Activated naive CD8-positive, alpha-beta T cell treated with anti-CD3 and anti-CD28 coated beads for 36 hours (primary cell): ENCODE measurements around the gene ATOH7. TPM values are rescaled to one million over a fixed set of nuclear protein-coding genes. Genes with fewer than 3 reads are reported as not detected.
"Not testable (repeated sequence)": the region's sequence is repeated elsewhere in the genome, so short reads cannot be mapped to it uniquely, and the experiment has no call there.

ENCODE experiments used
- DNase-seq: peaks from one replicate; pipeline ENCODE4 v3.0.0; 2021
- H3K27ac Mint-ChIP-seq: one replicate; pipeline ENCODE4 v1.8.0; 2022; ENCODE audit warnings: mild to moderate bottlenecking, moderate library complexity, mixed read lengths
- H3K27me3 Mint-ChIP-seq: one replicate; pipeline ENCODE4 v1.8.0; 2022; ENCODE audit warnings: mild to moderate bottlenecking, mixed read lengths
- H3K36me3 Mint-ChIP-seq: one replicate; pipeline ENCODE4 v1.8.0; 2021; ENCODE audit warnings: mild to moderate bottlenecking, mixed read lengths
- H3K4me1 Mint-ChIP-seq: one replicate; pipeline ENCODE4 v1.8.0; 2021; ENCODE audit warnings: mixed read lengths
- H3K4me3 Mint-ChIP-seq: one replicate; pipeline ENCODE4 v1.8.0; 2022; ENCODE audit warnings: mild to moderate bottlenecking, moderate library complexity, mixed read lengths
- H3K9me3 Mint-ChIP-seq: one replicate; pipeline ENCODE4 v1.8.0; 2022; ENCODE audit warnings: mixed read lengths
- total RNA-seq, 2 experiments: library from RNA; stranded (reverse); gene quantifications; one replicate each; pipeline ENCODE4 v1.2.3, GENCODE V29; 2021

ATOH7 gene
- total RNA-seq, 2 experiments from 2014 or later: not detected

- Mint-ChIP-seq H3K4me3 (no peak overlapping the region), H3K36me3 (no peaks in the 10 kb centered on the region), H3K4me1 (no peaks in the 10 kb centered on the region), H3K27me3 (no peaks in the 10 kb centered on the region), H3K27ac (no peak overlapping the region), H3K9me3 (no peaks in the 10 kb centered on the region)
- DNase-seq: no peak
Observed at GRCh38 chr10:68218786-68219185, 13.1 kb downstream of the ATOH7 start.

GRCh38 chr10:68212721-68213352, 19.1 kb downstream of the ATOH7 start:
- Mint-ChIP-seq H3K27me3 (peaks cover 10% of the 10 kb centered on the region), H3K36me3 (no peaks in the 10 kb centered on the region), H3K27ac (no peak overlapping the region), H3K4me3 (no peak overlapping the region), H3K4me1 (no peaks in the 10 kb centered on the region), H3K9me3 (no peaks in the 10 kb centered on the region)
- DNase-seq: no peak

- H3K4me3 Mint-ChIP-seq: no peak overlapping the region
- H3K27me3 Mint-ChIP-seq: peaks cover 10% of the 10 kb centered on the region
- no peaks in the 10 kb centered on the region for H3K4me1 Mint-ChIP-seq
- DNase-seq: no peak
- no peaks in the 10 kb centered on the region for H3K36me3 Mint-ChIP-seq
- no peak overlapping the region for H3K27ac Mint-ChIP-seq
- H3K9me3 Mint-ChIP-seq: no peaks in the 10 kb centered on the region
Observed at GRCh38 chr10:68211669-68212068, 20.2 kb downstream of the ATOH7 start.

GRCh38 chr10:68208424-68209042, 23.4 kb downstream of the ATOH7 start:
- no peaks in the 10 kb centered on the region for H3K4me1 Mint-ChIP-seq
- H3K9me3 Mint-ChIP-seq: no peaks in the 10 kb centered on the region
- no peak overlapping the region for H3K27ac Mint-ChIP-seq
- DNase-seq: peak; percentile 4
- H3K36me3 Mint-ChIP-seq: no peaks in the 10 kb centered on the region
- peaks cover 15% of the 10 kb centered on the region for H3K27me3 Mint-ChIP-seq
- H3K4me3 Mint-ChIP-seq: no peak overlapping the region

GRCh38 chr10:68202960-68203353, 29.0 kb downstream of the ATOH7 start:
- Mint-ChIP-seq H3K4me1 (no peaks in the 10 kb centered on the region), H3K36me3 (no peaks in the 10 kb centered on the region), H3K9me3 (no peaks in the 10 kb centered on the region), H3K27me3 (peaks cover 46% of the 10 kb centered on the region), H3K27ac (no peak overlapping the region), H3K4me3 (no peak overlapping the region)
- DNase-seq: no peak

- Mint-ChIP-seq H3K9me3 (no peaks in the 10 kb centered on the region), H3K27me3 (peaks cover 49% of the 10 kb centered on the region), H3K27ac (no peak overlapping the region), H3K36me3 (no peaks in the 10 kb centered on the region), H3K4me1 (no peaks in the 10 kb centered on the region), H3K4me3 (no peak overlapping the region)
- DNase-seq: no peak
Observed at GRCh38 chr10:68196701-68197100, 35.2 kb downstream of the ATOH7 start.

GRCh38 chr10:68195776-68196175, 36.1 kb downstream of the ATOH7 start:
- H3K4me3 Mint-ChIP-seq, DNase-seq, H3K27ac Mint-ChIP-seq, H3K36me3 Mint-ChIP-seq, H3K4me1 Mint-ChIP-seq, H3K9me3 Mint-ChIP-seq: not testable (repeated sequence)
- peaks cover 46% of the 10 kb centered on the region for H3K27me3 Mint-ChIP-seq

- Mint-ChIP-seq H3K27ac (no peak overlapping the region), H3K4me1 (no peaks in the 10 kb centered on the region), H3K4me3 (no peak overlapping the region), H3K36me3 (no peaks in the 10 kb centered on the region), H3K9me3 (no peaks in the 10 kb centered on the region), H3K27me3 (peaks cover 36% of the 10 kb centered on the region)
- DNase-seq: no peak
Observed at GRCh38 chr10:68194290-68194689, 37.6 kb downstream of the ATOH7 start.

- Mint-ChIP-seq H3K36me3 (no peaks in the 10 kb centered on the region), H3K27ac (no peak overlapping the region)
Observed at GRCh38 chr10:68192113-68192512, 39.8 kb downstream of the ATOH7 start.

GRCh38 chr10:68188835-68189234, 43.1 kb downstream of the ATOH7 start:
- Mint-ChIP-seq H3K4me1 (no peaks in the 10 kb centered on the region), H3K36me3 (no peaks in the 10 kb centered on the region), H3K4me3 (no peak overlapping the region), H3K27me3 (peaks cover 47% of the 10 kb centered on the region), H3K9me3 (no peaks in the 10 kb centered on the region), H3K27ac (no peak overlapping the region)
- no peak for DNase-seq

More at GRCh38 chr10:68192113-68192512, 39.8 kb downstream of the ATOH7 start:
- Mint-ChIP-seq H3K4me3 (no peak overlapping the region), H3K27me3 (peaks cover 33% of the 10 kb centered on the region), H3K4me1 (no peaks in the 10 kb centered on the region), H3K9me3 (no peaks in the 10 kb centered on the region)
- no peak for DNase-seq

GRCh38 chr10:68185085-68185484, 46.8 kb downstream of the ATOH7 start:
- no peak for DNase-seq
- Mint-ChIP-seq H3K36me3 (no peaks in the 10 kb centered on the region), H3K4me1 (no peaks in the 10 kb centered on the region), H3K4me3 (no peak overlapping the region), H3K27ac (no peak overlapping the region), H3K27me3 (peaks cover 29% of the 10 kb centered on the region), H3K9me3 (no peaks in the 10 kb centered on the region)

GRCh38 chr10:68184546-68184945, 47.4 kb downstream of the ATOH7 start:
- Mint-ChIP-seq H3K4me3 (no peak overlapping the region), H3K4me1 (no peaks in the 10 kb centered on the region), H3K27me3 (peaks cover 26% of the 10 kb centered on the region), H3K9me3 (no peaks in the 10 kb centered on the region), H3K36me3 (no peaks in the 10 kb centered on the region), H3K27ac (no peak overlapping the region)
- DNase-seq: no peak

Other genes starting within 250 kb of the ATOH7 start
- gene HERC4, start 156.8 kb downstream of the ATOH7 start, total RNA-seq: 10 to 100 TPM; 38.2 to 39.9 TPM
- gene MYPN, start 122.6 kb downstream of the ATOH7 start, total RNA-seq: not detected
- 100 to 1,000 TPM; 160 to 165 TPM for gene HNRNPH3, start 100.0 kb upstream of the ATOH7 start, total RNA-seq
- gene PBLD, start 100.8 kb upstream of the ATOH7 start, total RNA-seq: 1 to 10 TPM in 1 of 2 experiments, under 1 TPM in 1; 0.70 to 1.5 TPM
- 1 to 10 TPM; 7.1 TPM for gene RUFY2, start 175.2 kb upstream of the ATOH7 start, total RNA-seq
- 10 to 100 TPM; 44.5 to 51.4 TPM for gene DNA2, start 239.9 kb upstream of the ATOH7 start, total RNA-seq